ENCODE results near the gene TRRAP. TPM values are rescaled to one million over a fixed set of nuclear protein-coding genes. Genes with fewer than 3 reads are reported as not detected.

TRRAP gene
- total RNA-seq, 1 experiment from 2014 or later, result 23.1 TPM

DNA sequence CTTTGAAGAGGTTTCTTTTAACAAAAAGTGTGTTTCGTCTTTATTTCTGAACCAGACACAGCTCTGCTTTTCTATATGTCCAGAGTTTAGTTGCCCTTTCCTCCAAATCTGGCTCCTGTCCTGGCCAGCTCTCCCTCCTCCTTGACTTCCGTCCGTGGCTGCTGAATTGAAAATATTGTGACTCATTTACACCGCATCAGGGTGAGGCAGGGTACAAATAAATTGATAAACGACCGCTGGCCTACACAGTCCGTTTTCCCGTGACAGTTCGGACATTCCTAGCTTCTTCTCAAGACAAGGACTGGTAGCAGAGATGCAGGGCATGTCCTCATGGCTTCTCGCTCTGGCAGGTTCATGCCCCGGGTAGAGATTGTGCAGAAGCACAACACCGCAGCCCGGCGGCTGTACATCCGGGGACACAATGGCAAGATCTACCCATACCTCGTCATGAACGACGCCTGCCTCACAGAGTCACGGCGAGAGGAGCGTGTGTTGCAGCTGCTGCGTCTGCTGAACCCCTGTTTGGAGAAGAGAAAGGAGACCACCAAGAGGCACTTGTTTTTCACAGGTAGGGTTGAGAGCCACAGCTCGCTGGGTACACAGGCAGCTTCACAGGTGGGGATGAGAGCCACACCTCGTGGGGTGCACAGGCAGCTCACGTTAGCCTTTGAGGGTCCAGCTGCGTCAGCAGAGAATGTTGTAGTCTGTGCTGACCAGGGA lies 126.6 kb downstream of the TRRAP start:
- no peak for DNase-seq (ENCODE audit: low read depth)

DNA sequence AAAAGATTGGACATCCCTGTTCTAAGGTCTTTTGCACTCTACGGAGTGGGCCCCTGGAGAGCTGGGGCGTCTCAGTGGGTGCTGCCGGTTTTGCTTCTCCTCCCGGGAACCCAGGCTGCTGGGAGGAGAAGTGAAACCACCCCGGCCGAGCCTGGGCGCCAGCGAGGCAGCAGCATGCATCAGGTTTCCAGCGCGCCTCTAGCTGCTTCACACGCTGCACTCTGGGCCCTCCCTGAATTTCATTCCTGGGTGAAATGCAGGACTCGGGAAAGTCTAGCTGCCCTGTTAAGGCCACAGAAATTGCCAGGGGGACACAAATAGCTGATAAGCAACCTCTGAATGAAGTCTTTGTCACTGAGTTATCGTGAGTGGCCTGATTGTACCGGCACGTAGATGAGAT lies 127.4 kb downstream of the TRRAP start:
- no peak for DNase-seq (ENCODE audit: low read depth)

DNA sequence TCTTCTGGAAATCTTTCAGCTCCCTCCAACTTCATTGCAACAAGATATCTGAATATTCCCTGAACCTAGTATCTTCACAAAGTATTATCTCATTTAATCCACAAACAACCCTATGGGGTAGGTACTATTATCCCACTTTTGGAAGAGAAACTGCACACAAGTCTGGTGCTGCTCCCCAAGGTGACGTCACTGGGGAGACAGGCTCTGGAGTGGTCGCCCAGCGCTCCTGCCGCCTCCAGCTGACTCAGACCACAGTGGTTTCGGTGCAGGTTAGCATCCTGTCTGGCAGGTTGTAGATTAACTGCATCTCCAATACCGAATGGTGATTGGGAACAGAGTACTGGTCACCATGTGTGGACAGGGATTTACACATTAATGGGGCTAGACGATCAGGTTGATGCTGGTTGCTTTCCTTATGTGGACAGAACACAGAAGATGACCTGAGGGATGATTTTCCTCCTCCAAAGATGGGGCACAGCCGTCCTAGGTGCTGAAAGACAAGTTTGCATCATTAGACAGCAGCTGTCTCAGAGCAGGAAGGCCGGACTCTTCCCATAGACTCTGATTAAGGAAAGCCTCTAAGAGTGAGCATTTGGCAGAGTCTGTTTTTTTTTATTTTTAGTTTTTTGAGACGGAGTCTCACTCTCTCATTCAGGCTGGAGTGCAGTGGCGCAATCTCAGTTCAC lies 128.6 kb downstream of the TRRAP start:
- no peak for DNase-seq (ENCODE audit: low read depth)

DNA sequence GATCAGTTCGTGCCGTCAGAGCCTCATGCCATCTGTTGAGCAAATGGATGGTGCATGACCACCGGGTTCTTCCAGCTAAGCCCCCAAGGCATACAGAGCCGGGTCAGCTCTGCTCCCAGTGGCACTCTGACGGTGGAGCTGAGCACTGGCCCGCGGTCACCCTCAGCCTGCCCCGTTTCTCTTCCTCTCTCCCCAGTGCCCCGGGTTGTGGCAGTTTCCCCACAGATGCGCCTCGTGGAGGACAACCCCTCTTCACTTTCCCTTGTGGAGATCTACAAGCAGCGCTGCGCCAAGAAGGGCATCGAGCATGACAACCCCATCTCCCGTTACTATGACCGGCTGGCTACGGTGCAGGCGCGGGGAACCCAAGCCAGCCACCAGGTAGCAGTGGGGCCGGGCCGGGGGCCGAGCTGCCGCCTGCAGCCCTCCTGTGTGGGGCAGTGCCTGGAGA lies 129.9 kb downstream of the TRRAP start:
- DNase-seq (ENCODE audit: low read depth), result no peak

DNA sequence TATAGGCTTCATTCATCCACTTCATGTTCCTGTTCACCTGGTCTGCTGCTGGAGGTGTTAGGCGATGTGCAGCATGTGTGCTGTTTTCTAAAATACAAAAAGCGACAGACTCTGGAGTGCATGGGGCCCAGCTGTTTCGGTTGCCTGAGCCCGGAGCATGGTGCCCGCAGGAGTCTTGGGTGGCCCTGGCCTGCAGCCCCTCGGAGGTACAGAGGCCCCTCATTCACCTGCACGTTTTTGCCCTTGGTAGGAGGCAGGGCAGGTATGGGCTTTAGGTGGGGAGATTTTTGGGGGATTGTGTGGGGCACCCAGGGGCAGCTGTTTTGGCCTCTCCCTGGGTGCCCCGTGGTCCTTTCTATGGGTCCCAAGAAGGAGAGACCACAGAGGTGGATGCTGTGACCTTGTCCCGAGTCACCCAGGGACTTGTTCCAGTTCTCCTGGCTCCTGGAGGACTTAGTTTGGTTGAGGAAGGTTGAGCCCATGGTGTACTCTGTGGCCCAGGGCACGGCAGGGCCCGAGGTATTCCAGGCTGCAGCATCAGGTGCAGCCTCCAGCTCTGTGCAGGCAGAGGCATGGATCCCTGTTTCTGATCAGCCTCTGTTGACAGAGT lies 130.7 kb downstream of the TRRAP start:
- no peak for DNase-seq (ENCODE audit: low read depth)

DNA sequence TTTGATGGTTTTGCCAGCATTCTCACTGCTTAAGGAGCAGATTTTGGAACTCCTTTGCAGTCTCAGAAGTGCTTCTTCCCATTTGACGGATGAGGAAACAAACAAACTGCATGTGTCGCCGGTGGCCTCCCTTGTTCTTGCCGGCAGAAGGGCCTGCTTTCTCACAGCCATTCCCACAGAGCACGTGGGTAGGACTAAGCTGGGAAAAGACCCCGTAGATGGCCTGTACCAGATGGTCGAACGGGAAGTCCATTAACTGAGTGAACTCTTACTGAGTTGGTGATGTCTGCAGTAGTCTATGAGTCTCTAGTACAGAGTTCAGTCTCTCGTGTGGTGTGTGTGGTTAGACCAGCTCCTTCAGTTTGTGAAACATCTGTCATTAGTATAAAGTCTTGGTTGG lies 131.9 kb downstream of the TRRAP start:
- peak; percentile 11 for DNase-seq (ENCODE audit: low read depth)

DNA sequence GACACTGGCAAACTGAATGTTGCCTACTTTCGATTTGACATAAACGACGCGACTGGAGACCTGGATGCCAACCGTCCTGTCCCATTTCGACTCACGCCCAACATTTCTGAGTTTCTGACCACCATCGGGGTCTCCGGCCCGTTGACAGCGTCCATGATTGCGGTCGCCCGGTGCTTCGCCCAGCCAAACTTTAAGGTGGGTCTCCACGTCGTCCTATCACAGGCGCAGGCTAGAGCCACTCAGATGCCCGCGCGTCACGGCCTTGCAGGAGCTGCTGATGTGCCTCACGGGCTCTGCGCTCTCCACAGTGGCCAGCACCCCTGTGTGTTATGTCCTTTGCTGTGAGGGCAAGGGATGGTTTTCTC lies 133.0 kb downstream of the TRRAP start:
- DNase-seq (ENCODE audit: low read depth), result no peak

DNA sequence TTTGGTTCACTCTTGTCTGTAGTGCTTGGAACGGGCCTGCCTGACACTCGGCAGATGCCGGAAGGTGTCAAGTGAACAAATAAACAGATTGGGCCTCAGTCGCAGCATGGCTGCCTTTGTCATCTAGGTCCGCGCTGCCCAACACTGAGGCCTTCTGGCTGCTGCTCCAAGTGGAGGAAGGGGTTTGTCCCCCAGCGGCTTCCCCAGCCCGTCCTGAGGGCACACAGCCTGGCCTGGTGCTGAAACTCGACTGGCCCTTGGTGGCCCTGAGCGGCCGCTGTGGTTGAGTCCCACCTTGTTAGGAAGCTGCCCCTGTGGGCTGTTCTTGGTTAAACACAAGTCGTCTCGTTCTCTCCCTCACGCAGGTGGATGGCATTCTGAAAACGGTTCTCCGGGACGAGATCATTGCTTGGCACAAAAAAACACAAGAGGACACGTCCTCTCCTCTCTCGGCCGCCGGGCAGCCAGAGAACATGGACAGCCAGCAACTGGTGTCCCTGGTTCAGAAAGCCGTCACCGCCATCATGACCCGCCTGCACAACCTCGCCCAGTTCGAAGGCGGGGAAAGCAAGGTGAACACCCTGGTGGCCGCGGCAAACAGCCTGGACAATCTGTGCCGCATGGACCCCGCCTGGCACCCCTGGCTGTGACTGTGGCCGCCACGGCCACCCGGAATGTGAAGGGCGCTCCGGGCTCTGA lies 133.5 kb downstream of the TRRAP start:
- DNase-seq (ENCODE audit: low read depth), result no peak

DNA sequence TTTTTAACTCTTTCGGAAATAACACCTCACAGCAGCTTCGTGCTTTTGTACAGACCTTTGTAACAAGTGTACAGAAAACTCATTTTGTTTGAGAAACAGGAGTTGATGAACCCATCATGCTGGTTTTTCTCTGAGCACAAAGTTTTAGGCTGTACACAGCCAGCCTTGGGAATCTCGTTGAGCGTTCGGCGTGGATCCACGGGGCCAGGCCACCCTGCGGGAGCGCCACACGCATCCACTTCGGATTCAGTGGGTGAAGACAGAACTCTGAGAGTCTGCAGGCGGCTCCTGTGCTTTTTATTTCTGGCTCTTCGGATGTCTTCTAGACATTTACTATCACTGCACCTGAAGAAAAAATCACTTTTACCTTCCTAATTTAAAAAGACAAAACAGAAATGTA lies 134.4 kb downstream of the TRRAP start:
- no peak for DNase-seq (ENCODE audit: low read depth)

DNA sequence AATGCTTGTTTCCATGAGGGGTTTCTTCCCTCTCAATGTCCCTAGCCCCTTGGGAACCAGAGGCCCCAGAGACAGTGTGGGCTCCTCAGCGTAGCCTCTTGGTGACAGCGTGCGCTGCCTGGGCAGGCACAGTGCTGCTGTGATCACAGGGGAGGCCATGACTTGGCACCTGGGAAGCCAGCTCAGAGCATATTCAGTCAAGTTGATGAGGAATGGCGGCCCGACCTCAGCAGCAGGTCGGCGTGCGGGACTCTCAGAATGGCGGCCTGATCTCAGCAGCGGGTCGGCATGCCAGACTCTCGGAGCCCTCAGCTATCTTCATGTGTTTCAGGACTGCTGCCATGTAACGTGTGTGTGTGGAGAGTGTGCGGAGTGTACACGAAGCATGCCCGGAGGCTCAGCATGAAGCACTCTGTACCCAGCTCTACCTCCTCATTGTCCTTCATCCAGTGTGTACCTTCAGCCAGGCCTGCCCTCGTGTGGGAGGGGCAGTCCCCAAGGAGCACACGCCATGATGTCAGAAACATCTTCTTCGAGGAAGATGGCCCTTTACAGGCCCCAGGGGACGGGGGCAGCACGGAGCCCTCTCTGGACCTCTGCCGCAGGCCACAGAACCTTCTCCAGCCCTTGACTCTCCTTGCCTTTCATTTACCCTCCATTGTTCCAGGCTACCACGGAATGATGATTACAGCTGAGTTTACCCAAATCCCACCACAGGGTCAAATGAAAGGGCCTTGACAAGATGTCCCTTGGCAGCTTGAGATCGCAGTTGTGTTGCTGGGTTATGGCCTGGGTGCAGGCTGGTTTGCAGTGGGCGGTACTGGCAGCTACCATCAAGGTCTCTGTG lies 135.2 kb downstream of the TRRAP start:
- DNase-seq (ENCODE audit: low read depth), result no peak

DNA sequence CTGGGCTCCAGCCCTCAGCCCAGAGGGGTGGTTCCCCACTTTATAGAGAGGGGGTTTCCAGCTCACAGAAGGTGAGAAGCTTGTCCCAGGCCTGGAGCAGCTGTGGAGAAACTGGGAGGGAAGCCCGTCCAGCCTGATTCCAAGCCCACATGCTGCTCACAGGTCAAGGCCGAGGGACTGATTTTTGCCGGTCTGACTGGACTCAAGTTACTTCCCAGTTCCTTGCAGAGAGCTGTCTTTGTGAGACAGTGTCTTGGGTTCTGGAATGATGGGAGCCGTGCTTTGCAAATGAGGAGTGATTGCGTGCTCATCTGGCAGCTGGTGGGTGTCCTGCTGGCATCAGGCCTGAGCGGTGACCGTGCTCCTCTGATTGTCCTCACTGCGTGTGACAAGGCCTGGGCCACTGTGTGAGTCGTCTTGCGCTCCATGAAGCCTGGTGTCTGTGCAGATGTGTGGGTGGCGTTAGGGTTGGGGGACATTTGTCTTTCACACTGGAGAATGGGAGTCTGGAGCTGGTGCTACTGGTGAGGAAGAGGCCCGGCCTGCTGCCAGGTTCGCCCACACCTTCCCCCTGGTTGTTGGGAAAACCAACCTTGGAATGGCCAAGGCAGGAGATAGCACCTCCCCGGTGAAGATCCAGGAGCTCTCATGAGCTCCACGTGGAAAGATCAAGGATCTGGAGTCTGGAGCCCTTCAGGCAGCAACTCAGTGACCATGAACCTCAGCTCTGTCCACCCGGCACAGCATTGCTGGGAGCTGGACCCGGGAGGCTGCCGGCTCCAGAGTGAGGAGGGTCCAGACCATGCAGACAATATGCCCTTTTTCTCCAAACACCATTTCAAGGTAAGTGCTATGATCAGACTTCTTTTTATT lies 136.0 kb downstream of the TRRAP start:
- DNase-seq (ENCODE audit: low read depth), result no peak

DNA sequence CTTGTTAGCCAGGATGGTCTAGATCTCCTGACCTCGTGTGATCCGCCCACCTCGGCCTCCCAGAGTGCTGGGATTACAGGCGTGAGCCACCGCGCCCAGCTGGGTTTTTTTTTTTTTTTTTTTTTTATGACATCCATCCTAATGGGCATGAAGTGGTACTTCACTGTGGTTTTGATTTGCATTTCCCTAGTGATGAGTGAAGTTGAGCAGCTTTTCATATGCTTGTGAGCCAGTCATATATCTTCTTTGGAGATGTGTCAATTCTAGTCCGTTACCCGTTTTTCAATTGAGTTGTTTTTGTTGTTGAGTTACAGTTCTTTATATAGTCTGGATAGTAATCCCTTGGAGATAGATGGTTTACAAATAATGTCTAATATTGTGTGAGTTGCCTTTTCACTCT lies 137.9 kb downstream of the TRRAP start:
- no peak for DNase-seq (ENCODE audit: low read depth)

DNA sequence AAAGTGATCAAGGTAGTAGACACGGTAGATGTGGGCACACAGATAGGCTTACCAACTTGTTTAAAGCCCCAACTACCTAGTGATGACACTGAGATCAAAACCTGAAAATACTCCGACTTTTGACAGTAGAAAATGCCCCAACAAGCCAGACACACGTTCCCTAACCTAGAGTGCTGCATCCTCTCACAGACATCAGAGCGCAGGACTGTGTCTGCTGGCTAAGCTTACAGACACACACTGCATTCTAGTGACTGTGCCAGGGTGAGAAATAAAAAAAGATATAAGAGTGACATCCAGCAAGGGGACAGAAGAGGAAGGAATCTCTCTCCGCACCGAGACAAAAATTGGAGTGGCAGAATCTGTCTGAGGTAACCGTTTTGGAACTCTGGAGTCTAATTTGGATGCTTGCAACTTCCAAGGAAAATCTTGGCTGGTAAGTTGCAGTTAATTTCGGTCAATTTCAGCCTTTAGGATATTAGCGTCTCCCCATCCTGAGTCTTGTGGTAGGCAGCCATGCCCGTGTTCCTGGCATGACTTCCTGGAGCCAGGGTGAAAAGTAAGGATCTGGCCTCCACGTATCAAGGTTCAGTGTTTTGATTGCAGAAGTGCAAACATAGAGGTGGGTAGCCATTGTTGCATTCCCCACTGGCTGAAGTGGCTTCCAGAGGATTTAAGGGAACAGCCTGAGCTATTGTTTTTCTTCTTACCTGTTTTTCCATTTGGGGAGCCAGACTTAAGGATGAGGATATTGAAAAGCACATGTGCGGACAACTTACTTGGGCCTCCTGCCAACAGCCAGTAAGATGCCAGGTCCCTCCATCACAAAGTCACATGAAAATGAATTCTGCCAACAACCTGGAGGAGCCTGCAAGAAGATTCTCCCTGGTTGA lies 141.4 kb downstream of the TRRAP start:
- no peak for DNase-seq (ENCODE audit: low read depth)

DNA sequence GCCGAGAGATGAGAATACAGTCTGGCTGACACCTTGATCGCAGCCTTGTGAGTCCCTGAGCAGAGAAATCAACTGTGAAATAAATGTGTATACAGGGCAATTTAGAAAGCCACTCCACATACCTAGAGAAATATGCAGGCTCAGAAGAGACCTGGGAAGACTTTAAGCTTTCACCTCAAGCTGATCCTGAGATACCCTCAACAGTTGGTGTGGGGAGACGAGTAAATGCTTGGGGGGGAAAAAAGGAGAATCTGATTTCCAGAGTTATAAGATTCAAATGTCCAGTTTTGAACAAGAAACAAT lies 142.0 kb downstream of the TRRAP start:
- DNase-seq (ENCODE audit: low read depth), result no peak

DNA sequence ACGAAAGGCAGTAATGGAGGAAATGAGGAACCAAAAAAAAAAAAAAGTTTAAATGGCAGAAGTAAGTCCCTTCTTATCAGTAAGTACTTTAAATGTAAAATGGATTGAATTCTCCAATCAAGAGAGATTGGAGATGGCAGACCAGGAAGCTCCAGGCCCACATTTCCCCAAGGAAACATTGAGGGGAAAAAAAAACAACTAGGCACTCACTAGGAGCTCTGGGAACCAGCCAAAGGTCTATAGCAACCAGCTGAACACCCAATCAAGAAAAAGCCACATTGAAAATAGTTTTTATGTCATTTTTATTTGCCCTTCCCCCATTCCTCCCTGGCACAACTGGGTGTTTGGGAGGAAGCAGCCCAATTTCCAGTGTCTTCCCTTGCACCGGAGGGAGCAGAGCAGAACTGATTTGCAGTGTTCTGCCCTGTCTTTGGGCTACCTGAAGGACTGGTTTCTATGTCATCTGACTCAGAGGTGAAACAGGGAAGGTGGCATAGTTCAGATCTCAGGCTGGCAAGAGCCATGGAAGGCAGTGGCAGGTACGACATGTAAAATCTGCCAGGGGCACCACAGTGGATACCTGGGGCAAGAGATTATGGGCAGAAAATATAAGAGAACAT lies 143.7 kb downstream of the TRRAP start:
- DNase-seq (ENCODE audit: low read depth), result peak; percentile 47

DNA sequence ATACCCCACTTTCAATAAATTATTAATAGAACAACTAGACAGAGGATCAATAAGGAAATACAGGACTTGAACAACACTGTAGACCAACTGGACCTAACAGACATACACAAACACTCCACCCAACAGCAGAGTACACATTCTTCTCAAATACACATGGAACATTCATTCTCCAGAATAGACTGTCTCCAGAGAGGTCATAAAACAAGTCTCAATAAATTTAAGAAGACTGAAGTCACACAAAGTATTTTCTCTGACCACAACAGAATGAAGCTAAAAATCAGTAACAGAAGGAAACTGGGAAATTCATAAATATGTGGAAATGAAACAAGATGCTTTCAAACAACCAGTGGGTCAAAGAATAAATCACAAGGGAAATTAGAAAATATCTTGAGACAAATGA lies 145.7 kb downstream of the TRRAP start:
- no peak for DNase-seq (ENCODE audit: low read depth)

DNA sequence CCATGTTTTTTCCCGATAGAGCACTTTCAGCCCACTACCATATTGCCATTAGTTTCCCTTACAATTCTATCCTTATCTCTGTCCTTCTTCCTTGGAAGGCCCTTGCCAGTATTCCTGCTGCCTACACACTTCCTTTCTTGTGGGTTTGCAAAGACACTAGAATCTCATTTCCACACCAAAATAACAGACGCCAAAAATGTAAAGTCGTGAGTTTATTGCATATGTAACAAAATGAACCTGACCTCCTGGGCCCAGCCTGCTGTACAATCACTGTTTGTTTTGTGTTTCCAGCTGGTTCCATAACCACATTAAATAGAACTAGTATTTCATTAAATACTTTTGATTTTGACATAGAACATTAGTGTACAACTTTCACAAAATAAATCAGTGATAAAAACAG lies 148.9 kb downstream of the TRRAP start:
- no peak for DNase-seq (ENCODE audit: low read depth)

DNA sequence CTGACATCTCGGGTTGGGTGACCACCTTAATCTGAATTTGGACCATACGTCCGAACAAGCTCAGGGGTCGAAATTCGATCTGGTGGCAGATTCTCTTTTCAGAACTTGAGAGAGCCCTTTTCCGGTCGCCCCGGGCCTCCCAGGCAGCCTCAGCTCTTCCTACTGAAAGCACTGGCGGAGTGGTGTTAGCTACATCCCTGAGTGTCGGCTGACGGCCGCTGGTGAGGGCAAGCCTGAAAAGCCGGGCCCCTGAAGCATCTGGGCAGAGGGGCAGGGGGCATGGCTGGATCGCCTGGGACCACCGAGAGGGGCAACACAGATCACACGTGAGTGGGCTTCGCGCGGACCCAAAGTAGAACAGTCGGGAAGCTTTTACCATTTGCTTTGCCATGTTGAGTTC lies 149.5 kb downstream of the TRRAP start:
- DNase-seq (ENCODE audit: low read depth), result no peak

Measured in LHCN-M2 (cell line).